GM12891 (cell line): ENCODE data around the gene TRIP12.
"Not testable (repeated sequence)": the region's sequence is repeated elsewhere in the genome, so short reads cannot be mapped to it uniquely, and the experiment has no call there.

Source experiments
- DNase-seq: peaks from one replicate; pipeline ENCODE4 v3.0.0; 2011; ENCODE audit warnings: low spot score; ENCODE audit not compliant: insufficient read length
- FAIRE-seq: peaks from 2 replicates; lab custom pipeline; 2011; peaks lifted over from hg19 to GRCh38; lab: Jason Lieb, UNC
- PAX5 ChIP-seq: IDR thresholded peaks from 2 replicates; pipeline ENCODE4 v1.6.1; 2011; ENCODE audit warnings: low read length, moderate library complexity, mild to moderate bottlenecking; ENCODE audit not compliant: insufficient read depth, severe bottlenecking
- POLR2A ChIP-seq: IDR thresholded peaks from 2 replicates; pipeline ENCODE4 v1.6.1; 2011; ENCODE audit warnings: low read depth, low read length, control low read depth
- POLR2AphosphoS5 ChIP-seq: IDR thresholded peaks from 2 replicates; pipeline ENCODE4 v1.6.1; 2011; ENCODE audit warnings: low read depth, low read length, control low read depth
- POU2F2 ChIP-seq: IDR thresholded peaks from 2 replicates; pipeline ENCODE4 v1.6.1; 2011; ENCODE audit warnings: low read depth, mild to moderate bottlenecking, control low read depth, low read length, moderate library complexity
- SPI1 ChIP-seq: IDR thresholded peaks from 2 replicates; pipeline ENCODE4 v1.6.1; 2011; ENCODE audit warnings: low read depth, low read length, control low read depth
- TAF1 ChIP-seq: IDR thresholded peaks from 2 replicates; pipeline ENCODE4 v1.6.1; 2011; ENCODE audit warnings: low read depth, low read length, control low read depth

Gene TRIP12

DNA sequence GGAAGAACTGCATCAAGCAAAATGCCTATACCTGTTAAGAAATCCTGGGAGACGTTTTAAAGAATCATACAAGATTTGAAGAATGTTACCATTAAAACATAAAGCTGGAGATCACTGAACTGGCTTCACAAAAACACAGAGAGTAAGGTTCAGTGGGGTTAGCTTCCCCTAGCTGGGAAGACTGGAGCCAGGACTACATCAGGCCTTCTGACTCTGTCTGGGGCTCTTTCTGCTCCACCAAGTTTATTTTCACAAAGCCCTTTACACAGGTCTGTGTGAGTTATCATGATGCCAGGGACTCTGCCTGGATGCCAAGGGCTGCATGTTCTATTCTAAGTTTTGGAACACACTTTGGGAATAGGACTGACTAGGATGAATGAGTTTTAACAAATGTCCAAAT is 160.1 kb downstream of the TRIP12 start:
- DNase-seq = no peak
- FAIRE-seq = no peak
- no peak for TF ChIP-seq POLR2AphosphoS5
- no peak for TF ChIP-seq POU2F2
- no peak for TF ChIP-seq POLR2A
- no peak for TF ChIP-seq TAF1
- TF ChIP-seq SPI1 = no peak
- no peak for TF ChIP-seq PAX5

DNA sequence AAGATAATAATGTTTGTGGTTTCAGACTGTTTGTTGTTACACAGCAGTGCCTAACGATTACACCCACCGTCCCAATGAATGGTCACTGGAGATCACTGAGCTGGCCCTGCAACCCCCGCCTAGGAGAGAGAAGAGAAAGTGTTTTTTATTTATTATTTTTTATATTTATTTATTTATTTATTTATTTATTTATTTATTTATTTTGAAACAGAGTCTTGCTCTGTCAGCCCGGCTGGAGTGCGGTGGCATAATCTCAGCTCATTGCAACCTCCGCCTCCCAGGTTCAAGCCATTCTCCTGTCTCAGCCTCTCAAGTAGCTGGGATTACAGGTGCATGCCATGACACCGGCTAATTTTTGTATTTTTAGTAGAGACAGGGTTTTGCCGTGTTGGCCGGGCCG is 164.3 kb downstream of the TRIP12 start:
- not testable (repeated sequence) for FAIRE-seq, DNase-seq

DNA sequence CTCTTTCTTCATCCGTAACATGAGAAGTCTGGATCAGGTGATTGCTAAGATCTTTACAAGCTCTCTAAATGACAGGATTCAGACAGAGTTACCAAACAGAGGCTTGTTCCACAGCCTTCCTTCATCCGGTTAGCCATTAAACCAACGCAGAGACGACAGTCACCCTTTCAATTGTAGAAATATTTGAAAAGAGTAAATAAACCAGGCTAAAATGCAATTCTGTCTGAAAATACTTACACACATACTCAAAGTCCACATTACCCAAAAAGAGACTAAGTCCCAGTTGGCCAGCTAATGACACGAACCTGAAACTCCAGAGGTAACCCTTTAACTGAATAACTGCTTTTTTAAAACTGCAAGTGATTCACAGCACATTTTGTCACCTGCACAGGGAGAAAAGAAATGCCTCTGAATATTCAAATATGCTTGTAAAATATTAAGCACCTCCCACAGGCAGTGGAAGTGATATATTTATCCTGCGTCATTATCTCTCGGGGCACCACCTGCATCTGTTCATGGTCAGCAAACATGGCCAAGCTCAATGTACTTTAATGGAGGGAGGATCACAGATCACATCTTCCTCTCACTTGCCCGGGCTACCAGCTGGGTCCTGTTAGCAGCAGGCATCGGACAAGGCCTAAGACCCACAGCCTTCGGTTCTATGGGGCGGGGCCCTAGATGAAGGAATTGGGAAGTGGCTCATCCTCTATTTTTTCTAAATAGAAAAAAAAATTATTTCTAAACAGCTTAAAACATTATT is 168.7 kb downstream of the TRIP12 start:
- no peak for FAIRE-seq
- no peak for TF ChIP-seq POLR2AphosphoS5
- no peak for TF ChIP-seq PAX5
- TF ChIP-seq POU2F2 = no peak
- no peak for TF ChIP-seq TAF1
- TF ChIP-seq SPI1 = no peak
- no peak for TF ChIP-seq POLR2A
- no peak for DNase-seq

DNA sequence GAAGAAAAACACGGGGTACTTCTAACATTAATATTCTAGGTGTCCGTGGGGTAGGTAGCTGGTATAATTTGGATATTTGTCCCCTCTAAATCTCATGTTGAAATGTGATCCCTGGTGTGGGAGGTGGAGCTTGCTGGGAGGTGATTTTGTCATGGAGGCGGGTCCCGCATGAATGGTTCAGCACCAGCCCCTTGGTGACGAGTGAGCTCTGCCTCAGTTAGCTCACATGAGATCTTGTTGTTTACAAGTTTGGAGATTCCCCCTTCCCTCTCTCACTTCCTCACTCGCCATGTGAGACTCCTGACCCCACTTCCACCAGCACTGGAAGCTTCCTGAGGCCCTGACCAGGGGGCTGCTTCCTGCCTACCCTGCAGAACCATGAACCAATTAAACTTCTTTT is 172.0 kb downstream of the TRIP12 start:
- no peak for FAIRE-seq
- no peak for DNase-seq
- TF ChIP-seq POU2F2 (no peak), SPI1 (peak; percentile 37; the same call in 1 of the 2 replicates)

DNA sequence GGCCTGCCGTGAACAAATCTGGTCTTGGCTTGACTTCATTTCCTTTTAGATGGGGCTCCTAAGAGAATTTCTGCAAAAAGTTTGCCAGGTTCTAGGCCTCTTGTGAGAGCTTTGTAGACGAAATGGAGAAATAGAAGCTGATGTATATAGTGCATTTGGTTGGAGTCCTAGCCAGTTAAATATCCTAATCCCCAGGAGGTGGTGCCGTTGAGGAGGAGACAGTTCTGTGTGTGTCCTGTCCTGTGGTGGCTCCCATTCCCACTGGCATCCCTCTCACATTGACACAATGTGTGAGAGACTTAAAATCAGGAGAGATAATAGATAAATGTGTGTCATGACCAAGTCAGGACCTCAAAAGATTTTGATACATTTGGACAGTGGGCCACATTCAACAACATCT is 172.9 kb downstream of the TRIP12 start:
- TF ChIP-seq TAF1 (no peak), POU2F2 (no peak), SPI1 (no peak), POLR2A (no peak), POLR2AphosphoS5 (no peak), PAX5 (no peak)
- FAIRE-seq (no peak), DNase-seq (no peak)

DNA sequence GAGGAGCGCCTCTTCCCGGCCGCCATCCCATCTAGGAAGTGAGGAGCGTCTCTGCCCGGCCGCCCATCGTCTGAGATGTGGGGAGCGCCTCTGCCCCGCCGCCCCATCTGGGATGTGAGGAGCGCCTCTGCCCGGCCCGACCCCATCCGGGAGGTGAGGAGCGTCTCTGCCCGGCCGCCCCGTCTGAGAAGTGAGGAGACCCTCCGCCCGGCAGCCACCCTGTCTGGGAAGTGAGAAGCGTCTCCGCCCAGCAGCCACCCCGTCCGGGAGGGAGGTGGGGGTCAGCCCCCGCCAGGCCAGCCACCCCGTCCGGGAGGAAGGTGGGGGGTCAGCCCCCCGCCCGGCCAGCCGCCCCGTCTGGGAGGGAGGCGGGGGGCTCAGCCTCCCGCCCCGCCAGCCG is 179.1 kb downstream of the TRIP12 start:
- not testable (repeated sequence) for FAIRE-seq, DNase-seq

DNA sequence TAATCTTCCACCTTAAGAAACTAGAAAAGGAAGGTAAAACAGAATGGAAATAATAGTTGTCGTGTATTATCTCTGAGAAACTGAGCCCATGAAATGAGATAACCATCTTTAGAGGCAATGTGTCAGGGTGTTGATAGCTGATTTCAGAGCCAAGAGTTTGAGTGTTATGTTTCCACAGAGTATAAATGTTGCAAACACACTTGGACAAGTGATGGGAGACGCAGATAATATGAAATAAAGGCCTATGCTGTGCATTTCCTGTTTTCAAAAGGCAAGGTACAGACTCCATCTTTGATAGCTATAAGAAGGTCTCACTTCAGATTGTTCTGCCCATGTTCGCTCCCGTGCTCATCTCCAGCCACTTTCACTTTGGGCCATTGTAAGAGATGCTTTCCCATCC is 181.5 kb downstream of the TRIP12 start:
- FAIRE-seq (no peak), DNase-seq (no peak)
- TF ChIP-seq POU2F2 = no peak
- no peak for TF ChIP-seq SPI1
- TF ChIP-seq POLR2AphosphoS5 = no peak
- no peak for TF ChIP-seq TAF1
- TF ChIP-seq PAX5 = no peak
- TF ChIP-seq POLR2A = no peak

DNA sequence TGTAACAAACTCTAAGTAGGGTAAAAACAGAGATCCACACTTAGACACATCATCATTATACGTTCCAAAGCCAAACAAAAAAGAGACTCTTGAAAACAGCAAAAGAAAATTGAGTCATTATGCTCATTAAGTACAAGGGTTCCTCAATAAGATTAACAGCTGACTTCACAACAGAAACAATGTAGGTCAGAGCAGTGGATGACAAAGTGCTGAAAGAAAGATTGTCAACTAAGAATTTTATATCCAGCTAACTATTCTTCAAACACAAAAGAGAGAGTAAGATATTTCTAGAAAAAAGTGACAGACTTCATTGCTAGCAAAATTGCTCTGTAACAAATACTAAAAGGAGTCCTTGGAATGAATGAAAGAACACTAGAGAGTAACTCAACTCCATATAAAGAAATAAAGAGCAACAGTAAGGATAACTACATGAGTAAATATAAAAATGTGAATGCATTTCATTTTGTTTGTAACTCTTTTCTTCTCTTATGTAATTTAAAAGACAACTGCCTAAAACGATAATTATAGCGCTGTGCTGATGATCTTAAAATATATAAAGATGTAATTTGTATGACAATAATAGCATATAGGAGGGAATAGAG is 183.7 kb downstream of the TRIP12 start:
- FAIRE-seq = no peak
- no peak for DNase-seq
- TF ChIP-seq TAF1 = no peak
- no peak for TF ChIP-seq POU2F2
- no peak for TF ChIP-seq POLR2A
- TF ChIP-seq SPI1 = no peak
- no peak for TF ChIP-seq PAX5
- no peak for TF ChIP-seq POLR2AphosphoS5

DNA sequence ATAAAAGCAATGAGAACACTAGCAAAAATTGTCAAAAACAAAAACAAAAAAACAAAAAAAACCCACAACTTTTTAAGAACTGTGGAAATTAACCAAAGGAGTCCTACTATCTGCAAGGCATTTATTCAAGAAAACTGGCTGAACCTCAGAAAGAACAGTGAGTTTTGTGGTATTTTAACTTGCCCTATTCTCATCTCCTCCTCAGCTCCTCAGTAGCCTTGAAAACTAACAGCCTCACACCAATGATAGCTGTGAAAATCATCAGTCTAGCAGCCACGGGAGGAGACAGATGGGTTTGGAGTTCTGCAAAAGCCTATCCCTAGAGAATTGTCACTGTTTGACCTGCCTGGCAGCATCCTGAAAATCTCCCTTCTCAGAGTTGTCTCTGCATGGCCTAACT is 187.4 kb downstream of the TRIP12 start:
- no peak for FAIRE-seq
- no peak for DNase-seq
- no peak for TF ChIP-seq TAF1
- TF ChIP-seq PAX5 = no peak
- TF ChIP-seq SPI1 = no peak
- TF ChIP-seq POU2F2 = no peak
- TF ChIP-seq POLR2A = no peak
- TF ChIP-seq POLR2AphosphoS5 = no peak

DNA sequence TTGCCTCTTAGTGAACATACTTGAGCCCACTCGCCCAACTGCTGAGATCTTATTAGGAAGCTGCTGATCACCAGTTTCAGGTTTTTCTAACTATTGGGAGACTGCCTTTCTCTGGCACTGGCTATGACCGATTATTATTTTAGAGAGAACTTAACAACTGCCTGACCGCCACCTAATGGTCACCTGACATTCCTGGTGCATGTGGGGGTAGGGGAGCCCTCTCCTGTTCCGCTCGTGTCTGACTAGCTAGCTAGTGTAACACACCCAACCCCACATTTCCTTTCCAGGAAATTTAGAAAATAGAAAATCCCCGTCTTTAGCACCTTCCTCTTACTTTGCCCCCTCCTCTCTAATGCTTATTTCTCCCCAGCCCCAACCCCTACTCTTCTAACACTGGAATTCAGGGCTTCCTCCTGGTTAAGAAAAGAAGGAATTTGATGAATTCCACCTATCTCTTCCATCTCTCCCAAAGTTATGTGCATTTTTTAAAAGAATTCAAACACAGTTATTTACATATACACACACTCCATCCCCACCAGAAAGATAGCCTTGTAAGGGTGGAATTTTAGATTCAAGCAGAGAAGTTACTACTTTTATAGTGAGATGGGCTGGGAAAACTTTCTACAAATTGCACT is 188.1 kb downstream of the TRIP12 start:
- TF ChIP-seq SPI1 (no peak), POU2F2 (no peak), POLR2A (no peak), PAX5 (no peak), POLR2AphosphoS5 (no peak), TAF1 (no peak)
- DNase-seq (no peak), FAIRE-seq (no peak)

DNA sequence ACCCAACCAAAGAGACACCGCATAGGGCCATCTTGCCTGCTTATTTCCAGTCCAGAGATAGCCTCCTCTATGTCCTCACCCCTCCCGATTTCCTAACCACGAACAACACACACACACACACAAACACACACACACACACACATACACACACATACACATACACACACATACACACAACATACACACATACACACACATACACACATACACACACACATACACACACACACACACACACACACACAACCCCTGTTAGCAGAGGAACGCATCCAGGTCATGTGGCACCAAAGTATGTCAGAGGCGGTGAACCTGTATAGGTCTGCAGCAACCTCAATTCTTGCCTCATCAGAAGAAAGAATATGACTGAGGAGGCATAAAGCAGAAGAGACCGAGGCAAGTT is 188.9 kb downstream of the TRIP12 start:
- no peak for TF ChIP-seq SPI1
- TF ChIP-seq TAF1 = no peak
- TF ChIP-seq PAX5 = no peak
- no peak for TF ChIP-seq POU2F2
- no peak for TF ChIP-seq POLR2AphosphoS5
- TF ChIP-seq POLR2A = no peak
- DNase-seq = no peak
- peak; percentile 62 for FAIRE-seq
